Stimulated activated CD8-positive, alpha-beta memory T cell treated with anti-CD3 and anti-CD28 coated beads, Interleukin-15, amount 100 ng/mL, for 48 hours (primary cell): ENCODE data around the gene DOP1B.

Experiments used
- DNase-seq, 2 donors: peaks; one replicate each; pipeline ENCODE4 v3.0.0-alpha.2; 2020; ENCODE audit warnings: low read depth in 2 of 2

DOP1B gene

GRCh38 chr21:36205962-36206361 is 49.3 kb downstream of the DOP1B start:
- DNase-seq = no peak
